Measurements from ENCODE around the gene ZNF84. TPM values are rescaled to one million over a fixed set of nuclear protein-coding genes. Genes with fewer than 3 reads are reported as not detected.
A peak's percentile ranks its signal among the peaks of the same experiment; 100 is the strongest.

Gene ZNF84
- total and polyA plus RNA-seq, 9 of the 15 experiments (the other 6 are each of a cell fraction or from before 2014, with no cell fraction given), result 8.8 to 24.3 (median 12.1) TPM

GRCh38 chr12:133080368-133081158 lies 43.3 kb downstream of the ZNF84 start, which contains the start of gene ZNF140 (continued):
- TF ChIP-seq, protein P1, sequence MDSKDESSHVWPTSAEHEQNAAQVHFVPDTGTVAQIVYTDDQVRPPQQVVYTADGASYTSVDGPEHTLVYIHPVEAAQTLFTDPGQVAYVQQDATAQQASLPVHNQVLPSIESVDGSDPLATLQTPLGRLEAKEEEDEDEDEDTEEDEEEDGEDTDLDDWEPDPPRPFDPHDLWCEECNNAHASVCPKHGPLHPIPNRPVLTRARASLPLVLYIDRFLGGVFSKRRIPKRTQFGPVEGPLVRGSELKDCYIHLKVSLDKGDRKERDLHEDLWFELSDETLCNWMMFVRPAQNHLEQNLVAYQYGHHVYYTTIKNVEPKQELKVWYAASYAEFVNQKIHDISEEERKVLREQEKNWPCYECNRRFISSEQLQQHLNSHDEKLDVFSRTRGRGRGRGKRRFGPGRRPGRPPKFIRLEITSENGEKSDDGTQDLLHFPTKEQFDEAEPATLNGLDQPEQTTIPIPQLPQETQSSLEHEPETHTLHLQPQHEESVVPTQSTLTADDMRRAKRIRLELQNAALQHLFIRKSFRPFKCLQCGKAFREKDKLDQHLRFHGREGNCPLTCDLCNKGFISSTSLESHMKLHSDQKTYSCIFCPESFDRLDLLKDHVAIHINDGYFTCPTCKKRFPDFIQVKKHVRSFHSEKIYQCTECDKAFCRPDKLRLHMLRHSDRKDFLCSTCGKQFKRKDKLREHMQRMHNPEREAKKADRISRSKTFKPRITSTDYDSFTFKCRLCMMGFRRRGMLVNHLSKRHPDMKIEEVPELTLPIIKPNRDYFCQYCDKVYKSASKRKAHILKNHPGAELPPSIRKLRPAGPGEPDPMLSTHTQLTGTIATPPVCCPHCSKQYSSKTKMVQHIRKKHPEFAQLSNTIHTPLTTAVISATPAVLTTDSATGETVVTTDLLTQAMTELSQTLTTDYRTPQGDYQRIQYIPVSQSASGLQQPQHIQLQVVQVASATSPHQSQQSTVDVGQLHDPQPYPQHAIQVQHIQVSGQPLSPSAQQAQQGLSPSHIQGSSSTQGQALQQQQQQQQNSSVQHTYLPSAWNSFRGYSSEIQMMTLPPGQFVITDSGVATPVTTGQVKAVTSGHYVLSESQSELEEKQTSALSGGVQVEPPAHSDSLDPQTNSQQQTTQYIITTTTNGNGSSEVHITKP (IDR thresholded peaks at IDR 0.05; ENCODE audit: partially characterized antibody), result peak; percentile 36
- TF ChIP-seq POLR2G (IDR thresholded peaks at IDR 0.05; ENCODE audit: low read depth, low read length) (peak; percentile 92), CTCF (IDR thresholded peaks at IDR 0.05 in 2 of 3, conservative IDR thresholded peaks at IDR 0.05 in 1 of 3; ENCODE audit: insufficient read depth in 2 of 3, low read depth in 1 of 3, low read length in 3 of 3) (peak in 2 of 3 experiments; percentile 20 to 39; a peak in 5 of 6 replicates), KHSRP (IDR thresholded peaks at IDR 0.05) (no peak), PPARD (CRISPR knock-in tag; IDR thresholded peaks at IDR 0.05) (no peak), ZNF318 (IDR thresholded peaks at IDR 0.05; ENCODE audit: borderline replicate concordance in 1 of 2, low read depth in 1 of 2) (no peak), CTBP1 (IDR thresholded peaks at IDR 0.05; ENCODE audit: borderline replicate concordance) (peak; percentile 51; the same call in 1 of the 2 replicates), MEF2D (tag; conservative IDR thresholded peaks at IDR 0.05; ENCODE audit: low read depth) (0 out of 2 replicates have a peak, but pooled peaks have one; percentile 20)
- TF ChIP-seq, protein P2, sequence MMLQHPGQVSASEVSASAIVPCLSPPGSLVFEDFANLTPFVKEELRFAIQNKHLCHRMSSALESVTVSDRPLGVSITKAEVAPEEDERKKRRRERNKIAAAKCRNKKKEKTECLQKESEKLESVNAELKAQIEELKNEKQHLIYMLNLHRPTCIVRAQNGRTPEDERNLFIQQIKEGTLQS (IDR thresholded peaks at IDR 0.05), result 0 out of 2 replicates have a peak, but pooled peaks have one; percentile 45
- TF ChIP-seq, protein P2 (CRISPR knock-in tag; conservative IDR thresholded peaks at IDR 0.05), result peak; percentile 11; the same call in 1 of the 2 replicates

Measured in K562 (cell line).